Neuronal stem cell (in vitro differentiated cells): ENCODE measurements around the gene PPP3R1.

ENCODE experiments used
- DNase-seq: peaks from one replicate; pipeline ENCODE4 v3.0.0-alpha.2; 2013; ENCODE audit warnings: low spot score
- H2AFZ ChIP-seq: one replicate; pipeline ENCODE4 v1.6.1; 2013; ENCODE audit warnings: mild to moderate bottlenecking, low read length, inconsistent platforms
- H2AK5ac ChIP-seq: 2 replicates; pipeline ENCODE4 v1.6.1; 2013; ENCODE audit warnings: low read depth, mild to moderate bottlenecking, inconsistent platforms, low read length, moderate library complexity, mixed read lengths
- H2BK120ac ChIP-seq: 2 replicates; pipeline ENCODE4 v1.6.1; 2013; ENCODE audit warnings: low read depth, mild to moderate bottlenecking, inconsistent platforms, low read length, moderate library complexity, mixed read lengths
- H2BK12ac ChIP-seq: one replicate; pipeline ENCODE4 v1.6.1; 2013; ENCODE audit warnings: low read length, inconsistent platforms
- H2BK15ac ChIP-seq: 2 replicates; pipeline ENCODE4 v1.6.1; 2013; ENCODE audit warnings: mild to moderate bottlenecking, low read length, inconsistent platforms, mixed read lengths
- H2BK5ac ChIP-seq: one replicate; pipeline ENCODE4 v1.6.1; 2013; ENCODE audit warnings: inconsistent platforms, mild to moderate bottlenecking, low read length, moderate library complexity
- H3K14ac ChIP-seq: one replicate; pipeline ENCODE4 v1.6.1; 2013; ENCODE audit warnings: low read length, inconsistent platforms
- H3K18ac ChIP-seq: 2 replicates; pipeline ENCODE4 v1.6.1; 2013; ENCODE audit warnings: low read length, inconsistent platforms
- H3K23ac ChIP-seq: 2 replicates; pipeline ENCODE4 v1.6.1; 2013; ENCODE audit warnings: low read depth, mild to moderate bottlenecking, mixed read lengths, low read length, inconsistent platforms; ENCODE audit not compliant: poor library complexity
- H3K27ac ChIP-seq: replicated peaks from 3 replicates; pipeline ENCODE4 v1.5.1; 2013; ENCODE audit warnings: low read length, inconsistent platforms
- H3K27me3 ChIP-seq, 3 experiments: 2 replicates each; pipeline ENCODE4 v1.6.1; 2013; ENCODE audit warnings: low read length in 3 of 3, mild to moderate bottlenecking in 2 of 3, inconsistent platforms in 1 of 3, low read depth in 1 of 3, mixed read lengths in 1 of 3, moderate library complexity in 1 of 3; ENCODE audit not compliant: control insufficient read depth in 3 of 3, insufficient read depth in 3 of 3
- H3K36me3 ChIP-seq, 2 donors: replicated peaks in 1 of 2; 2 replicates each; pipeline ENCODE4 v1.6.1; 2013; ENCODE audit warnings: low read length in 2 of 2; ENCODE audit not compliant: control insufficient read depth in 2 of 2, insufficient read depth in 2 of 2
- H3K4ac ChIP-seq: 2 replicates; pipeline ENCODE4 v1.6.1; 2013; ENCODE audit warnings: inconsistent platforms, mild to moderate bottlenecking, low read length, moderate library complexity
- H3K4me1 ChIP-seq, 2 donors: 1 replicate in 1 of 2; 2 replicates in 1 of 2; pipeline ENCODE4 v1.6.1; 2013; ENCODE audit warnings: low read length in 2 of 2, low read depth in 1 of 2; ENCODE audit not compliant: control insufficient read depth in 2 of 2, insufficient read depth in 1 of 2
- H3K4me2 ChIP-seq: one replicate; pipeline ENCODE4 v1.6.1; 2013; ENCODE audit warnings: mild to moderate bottlenecking, low read length, inconsistent platforms; ENCODE audit not compliant: insufficient read depth, poor library complexity, severe bottlenecking
- H3K4me3 ChIP-seq, 2 donors: 2 replicates each; pipeline ENCODE4 v1.5.1; 2013; ENCODE audit warnings: low read length in 2 of 2, mild to moderate bottlenecking in 2 of 2, inconsistent platforms in 1 of 2, moderate library complexity in 1 of 2
- H3K79me1 ChIP-seq: one replicate; pipeline ENCODE4 v1.6.1; 2013; ENCODE audit warnings: low read depth, mild to moderate bottlenecking, inconsistent platforms, low read length, moderate library complexity
- H3K9ac ChIP-seq: one replicate; pipeline ENCODE4 v1.6.1; 2013; ENCODE audit warnings: mild to moderate bottlenecking, low read depth, low read length, inconsistent platforms; ENCODE audit not compliant: poor library complexity
- H3K9me3 ChIP-seq, 2 donors: replicated peaks in 1 of 2; 2 replicates each; pipeline versions ENCODE3 to v1.6.1; 2013; ENCODE audit warnings: low read length in 2 of 2, mild to moderate bottlenecking in 2 of 2, inconsistent platforms in 1 of 2, low read depth in 1 of 2, mixed read lengths in 1 of 2, moderate library complexity in 1 of 2; ENCODE audit not compliant: control insufficient read depth in 2 of 2, insufficient read depth in 1 of 2
- H4K8ac ChIP-seq: one replicate; pipeline ENCODE4 v1.6.1; 2013; ENCODE audit warnings: low read depth, mild to moderate bottlenecking, inconsistent platforms, low read length, moderate library complexity
- H4K91ac ChIP-seq: one replicate; pipeline ENCODE4 v1.6.1; 2013; ENCODE audit warnings: low read length, low read depth, mild to moderate bottlenecking, inconsistent platforms; ENCODE audit not compliant: poor library complexity
- WGBS, 2 donors: extraction: QIAGEN DNeasy Blood & Tissue Kit; methylation state at CpG; one replicate each; pipeline ENCODE4 v1.1.7; 2013; ENCODE audit warnings: missing lambda C conversion rate in 2 of 2, mixed read lengths in 1 of 2; ENCODE audit not compliant: insufficient read length in 2 of 2, insufficient replicate concordance in 1 of 2; ENCODE audit errors: extremely low coverage in 2 of 2; 5-methylcytosine and 5-hydroxymethylcytosine counted together

PPP3R1 gene

GRCh38 chr2:68172521-68172920 lies 79.8 kb downstream of the PPP3R1 start:
- Histone ChIP-seq H2BK120ac (no peak overlapping the region), H2BK12ac (no peak overlapping the region), H3K4me2 (no peak overlapping the region), H3K4ac (no peak overlapping the region), H3K23ac (no peak overlapping the region), H2BK15ac (no peak overlapping the region), H3K27me3 (no peaks in the 10 kb centered on the region), H2AK5ac (no peak overlapping the region), H3K9me3 (no peaks in the 10 kb centered on the region), H3K18ac (no peak overlapping the region), H3K14ac (no peak overlapping the region), H4K91ac (no peak overlapping the region), H3K36me3 (peaks cover 18 to 93% of the 10 kb centered on the region in 2 donors), H3K27ac (no peak overlapping the region), H2BK5ac (no peak overlapping the region), H3K4me1 (no peaks in the 10 kb centered on the region), H2AFZ (no peak overlapping the region), H3K79me1 (no peaks in the 10 kb centered on the region), H4K8ac (no peak overlapping the region), H3K4me3 (no peak overlapping the region), H3K9ac (no peak overlapping the region)
- DNase-seq: no peak
- no CpG with 5 or more reads among the region's 2 CpGs for WGBS, 2 donors

- 100% methylated on average over 1 of the region's 4 CpGs; no CpG with 5 or more reads in 1 of the 2 donors for WGBS, 2 donors
- no peak overlapping the region for H3K27ac ChIP-seq
- no peak overlapping the region for H3K23ac ChIP-seq
- no peak overlapping the region for H2AFZ ChIP-seq
- H3K4me2 ChIP-seq: no peak overlapping the region
- no peak overlapping the region for H3K9ac ChIP-seq
- H2AK5ac ChIP-seq: no peak overlapping the region
- H3K18ac ChIP-seq: no peak overlapping the region
- peaks cover 18 to 93% of the 10 kb centered on the region in 2 donors for H3K36me3 ChIP-seq
- H2BK12ac ChIP-seq: no peak overlapping the region
- no peak overlapping the region for H2BK5ac ChIP-seq
- H2BK120ac ChIP-seq: no peak overlapping the region
- H3K14ac ChIP-seq: no peak overlapping the region
- no peaks in the 10 kb centered on the region for H3K9me3 ChIP-seq
- no peaks in the 10 kb centered on the region for H3K4me1 ChIP-seq
- no peaks in the 10 kb centered on the region for H3K27me3 ChIP-seq
- H2BK15ac ChIP-seq: no peak overlapping the region
- H3K4me3 ChIP-seq: no peak overlapping the region
- H4K8ac ChIP-seq: no peak overlapping the region
- H3K4ac ChIP-seq: no peak overlapping the region
- no peak for DNase-seq
- no peak overlapping the region for H4K91ac ChIP-seq
- no peaks in the 10 kb centered on the region for H3K79me1 ChIP-seq
Measured at GRCh38 chr2:68171684-68172083, 80.6 kb downstream of the PPP3R1 start.

- H4K8ac ChIP-seq: no peak overlapping the region
- no peak overlapping the region for H3K18ac ChIP-seq
- no peak overlapping the region for H4K91ac ChIP-seq
- no peak overlapping the region for H2BK120ac ChIP-seq
- no CpG with 5 or more reads among the region's 7 CpGs for WGBS, 2 donors
- H3K9ac ChIP-seq: no peak overlapping the region
- H3K14ac ChIP-seq: no peak overlapping the region
- H3K36me3 ChIP-seq: peaks cover 19 to 92% of the 10 kb centered on the region in 2 donors
- no peak overlapping the region for H2BK15ac ChIP-seq
- DNase-seq: no peak
- no peaks in the 10 kb centered on the region for H3K79me1 ChIP-seq
- no peaks in the 10 kb centered on the region for H3K4me1 ChIP-seq
- no peak overlapping the region for H3K4me2 ChIP-seq
- H3K9me3 ChIP-seq: no peaks in the 10 kb centered on the region
- H2BK5ac ChIP-seq: no peak overlapping the region
- no peak overlapping the region for H3K27ac ChIP-seq
- no peak overlapping the region for H3K23ac ChIP-seq
- no peak overlapping the region for H3K4me3 ChIP-seq
- no peak overlapping the region for H2AFZ ChIP-seq
- H2BK12ac ChIP-seq: no peak overlapping the region
- no peak overlapping the region for H2AK5ac ChIP-seq
- no peaks in the 10 kb centered on the region for H3K27me3 ChIP-seq
- H3K4ac ChIP-seq: no peak overlapping the region
Measured at GRCh38 chr2:68171146-68171545, 81.2 kb downstream of the PPP3R1 start.

GRCh38 chr2:68169308-68169707 lies 83.0 kb downstream of the PPP3R1 start:
- Histone ChIP-seq H3K27me3 (no peaks in the 10 kb centered on the region), H3K27ac (no peak overlapping the region), H3K14ac (no peak overlapping the region), H2BK5ac (no peak overlapping the region), H2AFZ (no peak overlapping the region), H3K79me1 (no peaks in the 10 kb centered on the region), H3K36me3 (peaks cover 16 to 87% of the 10 kb centered on the region in 2 donors), H3K4me3 (no peak overlapping the region), H4K8ac (no peak overlapping the region), H3K9ac (no peak overlapping the region), H3K23ac (no peak overlapping the region), H3K4me2 (no peak overlapping the region), H2BK120ac (no peak overlapping the region), H2BK15ac (no peak overlapping the region), H3K4me1 (no peaks in the 10 kb centered on the region), H3K9me3 (no peaks in the 10 kb centered on the region), H3K18ac (no peak overlapping the region), H4K91ac (no peak overlapping the region), H2AK5ac (no peak overlapping the region), H2BK12ac (no peak overlapping the region), H3K4ac (no peak overlapping the region)
- DNase-seq: no peak
- WGBS, 2 donors: no CpG with 5 or more reads among the region's 4 CpGs
